ENCODE results near the gene ZFYVE28. TPM values are rescaled to one million over a fixed set of nuclear protein-coding genes. Genes with fewer than 3 reads are reported as not detected.

ZFYVE28 gene
- total RNA-seq, 2 experiments from 2014 or later, result 26.2 to 28.0 TPM

GRCh38 chr4:2428496-2429213 lies 10.2 kb upstream of the ZFYVE28 start:
- no peak overlapping the region for H3K27ac Mint-ChIP-seq
- CTCF ChIA-PET, result no interaction called here
- TF ChIP-seq, protein P1, sequence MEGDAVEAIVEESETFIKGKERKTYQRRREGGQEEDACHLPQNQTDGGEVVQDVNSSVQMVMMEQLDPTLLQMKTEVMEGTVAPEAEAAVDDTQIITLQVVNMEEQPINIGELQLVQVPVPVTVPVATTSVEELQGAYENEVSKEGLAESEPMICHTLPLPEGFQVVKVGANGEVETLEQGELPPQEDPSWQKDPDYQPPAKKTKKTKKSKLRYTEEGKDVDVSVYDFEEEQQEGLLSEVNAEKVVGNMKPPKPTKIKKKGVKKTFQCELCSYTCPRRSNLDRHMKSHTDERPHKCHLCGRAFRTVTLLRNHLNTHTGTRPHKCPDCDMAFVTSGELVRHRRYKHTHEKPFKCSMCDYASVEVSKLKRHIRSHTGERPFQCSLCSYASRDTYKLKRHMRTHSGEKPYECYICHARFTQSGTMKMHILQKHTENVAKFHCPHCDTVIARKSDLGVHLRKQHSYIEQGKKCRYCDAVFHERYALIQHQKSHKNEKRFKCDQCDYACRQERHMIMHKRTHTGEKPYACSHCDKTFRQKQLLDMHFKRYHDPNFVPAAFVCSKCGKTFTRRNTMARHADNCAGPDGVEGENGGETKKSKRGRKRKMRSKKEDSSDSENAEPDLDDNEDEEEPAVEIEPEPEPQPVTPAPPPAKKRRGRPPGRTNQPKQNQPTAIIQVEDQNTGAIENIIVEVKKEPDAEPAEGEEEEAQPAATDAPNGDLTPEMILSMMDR (IDR thresholded peaks at IDR 0.05), result no peak

GRCh38 chr4:2427383-2428334 lies 9.2 kb upstream of the ZFYVE28 start:
- Mint-ChIP-seq H3K4me1 (ENCODE audit: low read depth) (no peaks in the 10 kb centered on the region), H3K27me3 (peaks cover 10% of the 10 kb centered on the region), H3K9me3 (no peaks in the 10 kb centered on the region), H3K4me3 (no peak overlapping the region), H3K36me3 (ENCODE audit: low read depth) (no peaks in the 10 kb centered on the region), H3K27ac (no peak overlapping the region)
- Histone ChIP-seq H3K4me3 (ENCODE audit: low read length) (no peak overlapping the region), H3K27me3 (ENCODE audit: control insufficient read depth in 1 of 2, insufficient read depth in 2 of 2, low read length in 2 of 2) (no peaks in the 10 kb centered on the region), H3K27ac (ENCODE audit: low read depth in 1 of 2, low read length in 2 of 2) (no peak overlapping the region), H3K9me3 (ENCODE audit: control insufficient read depth in 1 of 2, insufficient read depth in 1 of 2, low read length in 2 of 2) (no peaks in the 10 kb centered on the region), H3K36me3 (ENCODE audit: insufficient read depth, low read length) (no peaks in the 10 kb centered on the region), H3K4me1 (ENCODE audit: insufficient read depth, low read length) (no peaks in the 10 kb centered on the region)
- DNase-seq, result no peak
- TF ChIP-seq, protein P1 (IDR thresholded peaks at IDR 0.05), result no peak
- ChIA-PET POLR2A (interaction anchor here (0.6 kb wide), 1 partner anchor 37 kb away, joined by 3 read pairs; no protein-coding TSS in a partner anchor), CTCF (interaction anchor here (1.1 to 1.2 kb wide), 2 partner anchors 9 to 14 kb away, joined by 3 read pairs; partner anchors contain the start of genes CFAP99 and ZFYVE28)
- ATAC-seq (ENCODE audit: poor library complexity), result no peak
- intact Hi-C loops (cut with DNase I, micrococcal nuclease), result no loop called here

More at GRCh38 chr4:2428496-2429213, 10.2 kb upstream of the ZFYVE28 start:
- DNase-seq (no peak), ATAC-seq (ENCODE audit: poor library complexity) (no peak)
- H3K9me3 Mint-ChIP-seq, result no peaks in the 10 kb centered on the region
- Histone ChIP-seq H3K4me1 (ENCODE audit: insufficient read depth, low read length) (no peaks in the 10 kb centered on the region), H3K9me3 (ENCODE audit: control insufficient read depth in 1 of 2, insufficient read depth in 1 of 2, low read length in 2 of 2) (no peaks in the 10 kb centered on the region), H3K27ac (ENCODE audit: low read depth in 1 of 2, low read length in 2 of 2) (no peak overlapping the region), H3K4me3 (ENCODE audit: low read length) (no peak overlapping the region), H3K27me3 (ENCODE audit: control insufficient read depth in 1 of 2, insufficient read depth in 2 of 2, low read length in 2 of 2) (no peaks in the 10 kb centered on the region), H3K36me3 (ENCODE audit: insufficient read depth, low read length) (no peaks in the 10 kb centered on the region)
- H3K36me3 Mint-ChIP-seq (ENCODE audit: low read depth), result no peaks in the 10 kb centered on the region
- POLR2A ChIA-PET, result interaction anchor here (0.6 kb wide), 1 partner anchor 36 kb away, joined by 3 read pairs; no protein-coding TSS in a partner anchor
- H3K4me1 Mint-ChIP-seq (ENCODE audit: low read depth), result no peaks in the 10 kb centered on the region
- intact Hi-C loops (cut with DNase I, micrococcal nuclease), result no loop called here
- H3K27me3 Mint-ChIP-seq, result peaks cover 10% of the 10 kb centered on the region
- H3K4me3 Mint-ChIP-seq, result no peak overlapping the region

DNA sequence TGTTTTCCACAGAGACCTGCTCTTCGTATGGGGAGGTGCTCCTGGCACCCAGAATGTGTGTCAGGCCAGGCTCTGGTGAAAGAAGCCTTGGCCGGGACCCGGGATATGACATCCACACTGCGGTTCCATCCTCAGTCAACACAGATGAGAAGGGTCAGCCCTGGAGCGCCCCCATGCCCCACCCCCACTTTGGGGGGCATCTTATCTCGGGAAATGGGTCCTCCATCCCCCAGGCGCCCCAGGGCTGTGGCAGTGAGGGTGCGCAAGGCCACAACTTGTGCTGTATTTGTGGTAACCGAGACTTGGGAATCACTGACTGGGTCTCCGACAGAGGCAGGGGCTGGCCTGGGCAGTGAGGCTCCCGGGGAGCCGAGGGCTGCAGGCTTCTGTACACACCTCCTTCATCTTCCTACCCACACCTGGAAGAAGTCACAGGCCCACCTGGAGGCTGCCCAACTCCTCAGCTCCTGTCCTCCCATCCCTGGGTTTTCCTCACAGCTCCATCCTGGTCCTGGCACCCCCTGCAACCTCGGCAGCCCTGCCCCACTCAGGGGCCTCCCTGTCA lies 8.3 kb upstream of the ZFYVE28 start:
- H3K27me3 Mint-ChIP-seq, result peaks cover 18% of the 10 kb centered on the region
- Histone ChIP-seq H3K27me3 (ENCODE audit: control insufficient read depth in 1 of 2, insufficient read depth in 2 of 2, low read length in 2 of 2) (no peaks in the 10 kb centered on the region), H3K27ac (ENCODE audit: low read depth in 1 of 2, low read length in 2 of 2) (no peak overlapping the region), H3K4me1 (ENCODE audit: insufficient read depth, low read length) (no peaks in the 10 kb centered on the region), H3K4me3 (ENCODE audit: low read length) (no peak overlapping the region), H3K36me3 (ENCODE audit: insufficient read depth, low read length) (no peaks in the 10 kb centered on the region), H3K9me3 (ENCODE audit: control insufficient read depth in 1 of 2, insufficient read depth in 1 of 2, low read length in 2 of 2) (no peaks in the 10 kb centered on the region)
- no peak overlapping the region for H3K4me3 Mint-ChIP-seq
- CTCF ChIA-PET, result interaction anchor here (1.1 to 1.2 kb wide), 2 partner anchors 8 to 15 kb away, joined by 3 read pairs; partner anchors contain the start of genes CFAP99 and ZFYVE28
- POLR2A ChIA-PET, result no interaction called here
- no peaks in the 10 kb centered on the region for H3K9me3 Mint-ChIP-seq
- TF ChIP-seq, protein P1 (IDR thresholded peaks at IDR 0.05), result no peak
- H3K4me1 Mint-ChIP-seq (ENCODE audit: low read depth), result no peaks in the 10 kb centered on the region
- intact Hi-C loops (cut with DNase I, micrococcal nuclease), result no loop called here
- no peak overlapping the region for H3K27ac Mint-ChIP-seq
- DNase-seq, result no peak
- no peaks in the 10 kb centered on the region for H3K36me3 Mint-ChIP-seq (ENCODE audit: low read depth)
- ATAC-seq (ENCODE audit: poor library complexity), result no peak

All from CD4-positive, alpha-beta T cell (primary cell).